ENCODE results near the gene ARHGAP26.
"Not testable (repeated sequence)": the region's sequence is repeated elsewhere in the genome, so short reads cannot be mapped to it uniquely, and the experiment has no call there.

ARHGAP26 gene

GRCh38 chr5:142974409-142974808, 204.2 kb downstream of the ARHGAP26 start:
- H3K4me1 ChIP-seq (ENCODE audit: insufficient read depth, low read length) = peaks cover 3% of the 10 kb centered on the region
- H3K9ac ChIP-seq (ENCODE audit: low read depth, low read length) = no peak overlapping the region
- H3K9me3 ChIP-seq (ENCODE audit: control insufficient read depth, insufficient read depth, low read length) = no peaks in the 10 kb centered on the region
- H3K36me3 ChIP-seq (ENCODE audit: insufficient read depth, low read length) = no peaks in the 10 kb centered on the region

- Histone ChIP-seq H3K9me3 (ENCODE audit: control insufficient read depth, insufficient read depth, low read length) (no peaks in the 10 kb centered on the region), H3K4me1 (ENCODE audit: insufficient read depth, low read length) (peaks cover 19% of the 10 kb centered on the region), H3K36me3 (ENCODE audit: insufficient read depth, low read length) (no peaks in the 10 kb centered on the region), H3K9ac (ENCODE audit: low read depth, low read length) (no peak overlapping the region)
Observed at GRCh38 chr5:142976861-142977260, 206.7 kb downstream of the ARHGAP26 start.

DNA sequence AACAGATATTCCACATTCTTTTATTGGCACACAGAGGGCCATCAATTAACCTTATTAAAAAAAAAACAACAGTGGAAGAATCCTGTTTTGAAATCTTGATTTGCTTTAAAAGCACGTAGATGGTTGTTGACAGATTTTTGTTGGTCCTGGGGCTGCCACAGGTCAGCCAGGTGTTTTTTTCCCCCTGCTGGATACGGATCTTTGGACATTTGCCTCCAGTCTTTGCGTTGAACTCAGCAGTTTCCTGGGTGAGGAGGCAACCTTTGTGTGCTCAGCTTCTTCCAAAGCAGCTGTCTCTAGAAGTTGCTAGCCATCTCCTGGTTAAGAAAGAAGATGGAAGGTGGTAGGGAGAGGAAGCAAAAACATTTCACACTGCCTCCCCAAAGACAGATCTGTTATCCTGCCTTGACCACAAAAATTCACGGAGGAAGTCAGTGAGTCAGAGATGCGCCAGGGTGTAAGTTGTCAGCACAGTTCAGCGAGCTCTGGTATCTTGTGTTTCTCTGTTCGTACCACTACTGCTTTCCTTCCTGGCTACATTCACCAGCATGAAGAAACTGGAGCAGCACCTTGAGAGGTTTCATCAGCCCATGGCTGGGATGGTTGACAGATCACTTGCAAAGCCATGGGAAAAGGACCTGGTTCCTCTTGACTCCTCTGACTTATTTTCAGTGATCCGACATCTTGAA, 207.3 kb downstream of the ARHGAP26 start:
- Histone ChIP-seq H3K36me3 (ENCODE audit: insufficient read depth, low read length) (no peaks in the 10 kb centered on the region), H3K9me3 (ENCODE audit: control insufficient read depth, insufficient read depth, low read length) (no peaks in the 10 kb centered on the region), H3K4me1 (ENCODE audit: insufficient read depth, low read length) (peaks cover 24% of the 10 kb centered on the region), H3K9ac (ENCODE audit: low read depth, low read length) (no peak overlapping the region)

- H3K4me1 ChIP-seq (ENCODE audit: insufficient read depth, low read length) = peaks cover 30% of the 10 kb centered on the region
- H3K36me3 ChIP-seq (ENCODE audit: insufficient read depth, low read length) = no peaks in the 10 kb centered on the region
- H3K9ac ChIP-seq (ENCODE audit: low read depth, low read length) = no peak overlapping the region
- no peaks in the 10 kb centered on the region for H3K9me3 ChIP-seq (ENCODE audit: control insufficient read depth, insufficient read depth, low read length)
Observed at GRCh38 chr5:142978252-142978651, 208.1 kb downstream of the ARHGAP26 start.

- Histone ChIP-seq H3K9me3 (ENCODE audit: control insufficient read depth, insufficient read depth, low read length) (no peaks in the 10 kb centered on the region), H3K4me1 (ENCODE audit: insufficient read depth, low read length) (peaks cover 30% of the 10 kb centered on the region), H3K9ac (ENCODE audit: low read depth, low read length) (no peak overlapping the region), H3K36me3 (ENCODE audit: insufficient read depth, low read length) (no peaks in the 10 kb centered on the region)
Observed at GRCh38 chr5:142978726-142979125, 208.5 kb downstream of the ARHGAP26 start.

GRCh38 chr5:142979636-142980035, 209.5 kb downstream of the ARHGAP26 start:
- H3K4me1 ChIP-seq (ENCODE audit: insufficient read depth, low read length) = peaks cover 30% of the 10 kb centered on the region
- H3K9me3 ChIP-seq (ENCODE audit: control insufficient read depth, insufficient read depth, low read length) = no peaks in the 10 kb centered on the region
- H3K9ac ChIP-seq (ENCODE audit: low read depth, low read length) = no peak overlapping the region

GRCh38 chr5:142981475-142981874, 211.3 kb downstream of the ARHGAP26 start:
- Histone ChIP-seq H3K4me1 (ENCODE audit: insufficient read depth, low read length) (peaks cover 30% of the 10 kb centered on the region), H3K9ac (ENCODE audit: low read depth, low read length) (no peak overlapping the region), H3K36me3 (ENCODE audit: insufficient read depth, low read length) (no peaks in the 10 kb centered on the region), H3K9me3 (ENCODE audit: control insufficient read depth, insufficient read depth, low read length) (no peaks in the 10 kb centered on the region)

More at GRCh38 chr5:142979636-142980035, 209.5 kb downstream of the ARHGAP26 start:
- no peaks in the 10 kb centered on the region for H3K36me3 ChIP-seq (ENCODE audit: insufficient read depth, low read length)

DNA sequence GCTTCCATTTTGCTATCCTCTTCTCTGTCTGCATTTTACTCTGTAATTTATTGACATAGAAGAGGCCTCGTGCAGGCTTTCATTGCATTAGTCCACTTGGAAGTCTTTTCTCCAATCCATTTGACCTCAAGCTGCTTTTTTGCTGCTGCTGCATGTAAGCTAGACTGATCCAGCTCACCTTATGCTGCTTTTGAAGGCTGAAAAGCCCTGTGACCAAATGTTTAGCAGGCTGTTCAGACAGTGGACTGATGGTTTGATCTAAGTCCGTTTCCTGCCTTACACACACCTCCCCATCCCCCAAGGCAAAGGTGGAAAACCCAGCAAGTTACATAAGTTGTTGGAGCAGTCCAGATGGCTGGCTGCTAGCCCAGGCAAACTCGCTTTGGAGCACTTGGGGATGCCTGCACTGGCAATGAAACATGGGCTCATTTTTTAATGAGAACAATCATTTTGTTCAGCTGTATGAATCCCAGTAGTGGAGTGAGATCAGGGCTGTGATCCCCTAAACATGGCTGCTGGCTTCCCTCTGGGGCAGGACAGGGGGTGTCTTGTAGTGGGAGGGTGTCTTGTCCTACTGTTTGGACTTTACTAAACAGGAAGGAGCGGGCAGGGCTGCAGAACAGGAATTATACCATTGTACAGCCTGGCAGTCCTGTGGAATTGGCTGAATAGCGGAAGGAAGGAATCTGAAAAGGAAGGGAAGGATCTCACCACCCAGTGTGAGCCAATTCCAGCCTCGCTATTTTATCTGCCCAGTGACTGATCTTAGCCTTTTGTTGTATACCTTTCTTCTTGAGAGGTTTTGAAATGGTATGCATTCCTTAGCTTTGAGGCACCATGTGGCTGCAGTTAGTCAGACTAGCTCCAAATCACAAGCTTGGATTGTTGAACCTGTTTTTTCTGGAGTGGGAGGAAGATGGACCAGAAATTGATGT, 212.0 kb downstream of the ARHGAP26 start:
- no peaks in the 10 kb centered on the region for H3K9me3 ChIP-seq (ENCODE audit: control insufficient read depth, insufficient read depth, low read length)
- H3K4me1 ChIP-seq (ENCODE audit: insufficient read depth, low read length) = peaks cover 30% of the 10 kb centered on the region
- no peak overlapping the region for H3K9ac ChIP-seq (ENCODE audit: low read depth, low read length)
- H3K36me3 ChIP-seq (ENCODE audit: insufficient read depth, low read length) = no peaks in the 10 kb centered on the region

DNA sequence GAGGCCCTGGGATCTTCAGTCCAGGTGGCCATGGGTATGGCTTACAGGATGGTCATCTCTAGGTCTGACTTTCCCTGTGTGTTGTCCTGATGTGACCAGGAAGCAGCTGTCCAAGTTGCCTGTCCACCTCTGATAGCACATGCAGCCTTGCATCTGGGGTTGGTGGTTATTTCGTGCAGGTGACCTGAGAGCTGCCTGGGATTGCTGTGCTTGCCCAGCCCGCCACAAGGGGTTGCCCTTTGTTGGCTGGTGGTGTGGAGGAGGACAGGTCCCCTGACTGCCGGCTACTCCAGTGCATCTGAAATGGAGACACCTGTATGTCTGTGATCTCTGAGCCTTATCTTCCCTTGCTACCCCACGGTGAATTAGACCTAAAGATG, 212.6 kb downstream of the ARHGAP26 start:
- no peak overlapping the region for H3K9ac ChIP-seq (ENCODE audit: low read depth, low read length)
- H3K36me3 ChIP-seq (ENCODE audit: insufficient read depth, low read length) = no peaks in the 10 kb centered on the region
- H3K9me3 ChIP-seq (ENCODE audit: control insufficient read depth, insufficient read depth, low read length) = no peaks in the 10 kb centered on the region
- peaks cover 30% of the 10 kb centered on the region for H3K4me1 ChIP-seq (ENCODE audit: insufficient read depth, low read length)

DNA sequence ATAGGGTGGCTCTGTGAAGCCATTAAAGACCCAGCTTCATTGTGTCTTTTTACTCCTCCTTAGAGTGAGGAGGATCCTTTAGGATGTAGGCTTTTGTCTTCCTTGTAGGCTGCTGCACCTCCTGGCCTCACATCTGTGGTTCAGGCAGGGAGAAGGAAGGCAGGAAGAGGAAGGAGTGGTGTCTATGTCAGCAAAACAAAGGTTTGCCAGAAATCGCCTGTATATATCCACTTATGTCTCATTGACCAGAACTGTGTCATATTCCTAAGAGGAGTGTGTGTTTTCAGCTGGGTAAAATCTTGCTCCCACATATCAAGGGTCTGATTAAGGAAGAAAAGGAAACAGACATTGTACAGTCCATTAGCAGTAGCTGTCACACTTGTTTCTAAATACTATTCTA, 213.8 kb downstream of the ARHGAP26 start:
- no peak overlapping the region for H3K9ac ChIP-seq (ENCODE audit: low read depth, low read length)
- peaks cover 30% of the 10 kb centered on the region for H3K4me1 ChIP-seq (ENCODE audit: insufficient read depth, low read length)
- H3K36me3 ChIP-seq (ENCODE audit: insufficient read depth, low read length) = no peaks in the 10 kb centered on the region
- no peaks in the 10 kb centered on the region for H3K9me3 ChIP-seq (ENCODE audit: control insufficient read depth, insufficient read depth, low read length)

GRCh38 chr5:142984525-142984924, 214.3 kb downstream of the ARHGAP26 start:
- no peaks in the 10 kb centered on the region for H3K36me3 ChIP-seq (ENCODE audit: insufficient read depth, low read length)
- no peaks in the 10 kb centered on the region for H3K9me3 ChIP-seq (ENCODE audit: control insufficient read depth, insufficient read depth, low read length)
- peaks cover 26% of the 10 kb centered on the region for H3K4me1 ChIP-seq (ENCODE audit: insufficient read depth, low read length)
- H3K9ac ChIP-seq (ENCODE audit: low read depth, low read length) = no peak overlapping the region

- H3K36me3 ChIP-seq (ENCODE audit: insufficient read depth, low read length); H3K4me1 ChIP-seq (ENCODE audit: insufficient read depth, low read length); H3K9me3 ChIP-seq (ENCODE audit: control insufficient read depth, insufficient read depth, low read length); H3K9ac ChIP-seq (ENCODE audit: low read depth, low read length): not testable (repeated sequence)
Observed at GRCh38 chr5:142989270-142989669, 219.1 kb downstream of the ARHGAP26 start.

DNA sequence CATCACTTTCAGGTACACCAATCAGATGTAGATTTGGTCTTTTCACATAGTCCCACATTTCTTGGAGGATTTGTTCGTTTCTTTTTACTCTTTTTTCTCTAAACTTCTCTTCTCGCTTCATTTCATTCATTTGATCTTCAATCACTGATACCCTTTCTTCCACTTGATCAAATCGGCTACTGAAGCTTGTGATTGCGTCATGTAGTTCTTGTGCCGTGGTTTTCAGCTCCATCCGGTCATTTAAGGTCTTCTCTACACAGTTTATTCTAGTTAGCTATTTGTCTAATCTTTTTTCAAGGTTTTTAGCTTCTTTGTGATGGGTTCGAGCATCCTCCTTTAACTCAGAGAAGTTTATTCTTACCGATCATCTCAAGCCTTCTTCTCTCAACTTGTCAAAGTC, 219.9 kb downstream of the ARHGAP26 start:
- H3K4me1 ChIP-seq (ENCODE audit: insufficient read depth, low read length); H3K36me3 ChIP-seq (ENCODE audit: insufficient read depth, low read length); H3K9ac ChIP-seq (ENCODE audit: low read depth, low read length); H3K9me3 ChIP-seq (ENCODE audit: control insufficient read depth, insufficient read depth, low read length): not testable (repeated sequence)

- 0 out of 2 replicates have a peak, but pooled peaks cover 6% of the 10 kb centered on the region for H3K4me1 ChIP-seq (ENCODE audit: insufficient read depth, low read length)
- H3K9me3 ChIP-seq (ENCODE audit: control insufficient read depth, insufficient read depth, low read length) = peaks cover 4% of the 10 kb centered on the region
- H3K36me3 ChIP-seq (ENCODE audit: insufficient read depth, low read length) = no peaks in the 10 kb centered on the region
- no peak overlapping the region for H3K9ac ChIP-seq (ENCODE audit: low read depth, low read length)
Observed at GRCh38 chr5:142994218-142994617, 224.0 kb downstream of the ARHGAP26 start.

GRCh38 chr5:142995621-142996020, 225.4 kb downstream of the ARHGAP26 start:
- not testable (repeated sequence) for H3K9me3 ChIP-seq (ENCODE audit: control insufficient read depth, insufficient read depth, low read length); H3K36me3 ChIP-seq (ENCODE audit: insufficient read depth, low read length); H3K4me1 ChIP-seq (ENCODE audit: insufficient read depth, low read length); H3K9ac ChIP-seq (ENCODE audit: low read depth, low read length)
